NCI-H526 (cell line): ENCODE measurements around the gene ZNF780A.
A peak's percentile ranks its signal among the peaks of the same experiment; 100 is the strongest.
"Not testable (repeated sequence)": the region's sequence is repeated elsewhere in the genome, so short reads cannot be mapped to it uniquely, and the experiment has no call there.

Source experiments
- DNase-seq, 2 experiments: peaks; one replicate each; lab custom pipeline; 2025; lab: John Stamatoyannopoulos, UW

Gene ZNF780A

GRCh38 chr19:40090241-40091204, at the start of gene ZNF780A:
Gene ZNF780A, minus strand, starts transcription at chr19:40090943. Its CDS starts 6,190 bp downstream, at chr19:40084753.
- peak; percentile 68 to 88 for DNase-seq

GRCh38 chr19:40139533-40140287, 49.0 kb upstream of the ZNF780A start:
- DNase-seq = peak in 1 of 2 experiments; percentile 62

- DNase-seq = peak in 1 of 2 experiments; percentile 17
Measured at GRCh38 chr19:40136818-40137217, 46.1 kb upstream of the ZNF780A start.

- DNase-seq = no peak
Measured at GRCh38 chr19:40134866-40135265, 44.1 kb upstream of the ZNF780A start.

GRCh38 chr19:40133491-40133890, 42.7 kb upstream of the ZNF780A start:
- no peak for DNase-seq

GRCh38 chr19:40130013-40130412, 39.3 kb upstream of the ZNF780A start:
- no peak for DNase-seq

GRCh38 chr19:40129425-40129824, 38.7 kb upstream of the ZNF780A start:
- DNase-seq = no peak

- no peak for DNase-seq
Measured at GRCh38 chr19:40128991-40129390, 38.2 kb upstream of the ZNF780A start.

GRCh38 chr19:40119380-40119779, 28.6 kb upstream of the ZNF780A start:
- DNase-seq = no peak

- DNase-seq = not testable (repeated sequence)
Measured at GRCh38 chr19:40118638-40119037, 27.9 kb upstream of the ZNF780A start.

GRCh38 chr19:40116075-40116474, 25.3 kb upstream of the ZNF780A start:
- no peak for DNase-seq

- not testable (repeated sequence) for DNase-seq
Measured at GRCh38 chr19:40114119-40114518, 23.4 kb upstream of the ZNF780A start.

GRCh38 chr19:40112271-40112670, 21.5 kb upstream of the ZNF780A start:
- DNase-seq = not testable (repeated sequence)

GRCh38 chr19:40110570-40110969, 19.8 kb upstream of the ZNF780A start:
- DNase-seq = no peak

GRCh38 chr19:40104754-40105153, 14.0 kb upstream of the ZNF780A start:
- no peak for DNase-seq

GRCh38 chr19:40103600-40103999, 12.9 kb upstream of the ZNF780A start:
- no peak for DNase-seq

GRCh38 chr19:40101813-40102212, 11.1 kb upstream of the ZNF780A start:
- no peak for DNase-seq

GRCh38 chr19:40093416-40093815, 2.7 kb upstream of the ZNF780A start:
- DNase-seq = no peak

- DNase-seq = no peak
Measured at GRCh38 chr19:40091205-40092129, 724 bp upstream of the ZNF780A start.

GRCh38 chr19:40089462-40089861, 1.3 kb downstream of the ZNF780A start:
- no peak for DNase-seq

- no peak for DNase-seq
Measured at GRCh38 chr19:40088299-40089047, 2.3 kb downstream of the ZNF780A start.
